A549 (cell line): ENCODE results near the gene ZC3H14. TPM values are rescaled to one million over a fixed set of nuclear protein-coding genes. Genes with fewer than 3 reads are reported as not detected.
A peak's percentile ranks its signal among the peaks of the same experiment; 100 is the strongest.

Experiments
- ATAC-seq, 2 experiments: fragments of 200-7000 bp in 1 of 2; fragments of >200 bp in 1 of 2; cut with Nextera tagmentation in 1 of 2; cut with Tn5 transposase in 1 of 2; 3 replicates each; pipeline versions ENCODE4 v1.8.0 to v1.9.1; 2018 to 2020; ENCODE audit warnings: mild to moderate bottlenecking in 1 of 2, moderate library complexity in 1 of 2
- CTCF ChIA-PET: fragments of 300-600 bp; sonication (Branson Sonifier 250); formaldehyde crosslinking; extraction: SDS; loops from one replicate; lab custom pipeline; 2021; ENCODE audit warnings: antibody characterized with exemption, inconsistent platforms; lab: Yijun Ruan, JAX
- POLR2A ChIA-PET: fragments of 350-600 bp; formaldehyde crosslinking; extraction: SDS; loops from one replicate; lab custom pipeline; 2021; ENCODE audit warnings: antibody characterized with exemption, inconsistent platforms; lab: Yijun Ruan, JAX
- DNase-seq, 2 experiments: peaks; one replicate each; pipeline versions ENCODE4 v3.0.0 to v3.0.0-alpha.2; 2011 to 2016; ENCODE audit warnings: low read depth in 1 of 2, low spot score in 1 of 2
- FAIRE-seq: peaks from 2 replicates; lab custom pipeline; 2011; peaks lifted over from hg19 to GRCh38; lab: Jason Lieb, UNC
- H3K27ac ChIP-seq, 2 experiments: fragments of >200 bp; sonication (Bioruptor Twin); formaldehyde crosslinking; 3 replicates each; pipeline ENCODE4 v1.5.1; 2016 to 2017
- H3K4me1 ChIP-seq: fragments of >200 bp; sonication (Bioruptor Twin); formaldehyde crosslinking; 3 replicates; pipeline ENCODE4 v1.6.1; 2016
- H3K4me2 ChIP-seq: fragments of >200 bp; sonication (Bioruptor Twin); formaldehyde crosslinking; 3 replicates; pipeline ENCODE4 v1.6.1; 2016
- H3K4me3 ChIP-seq: fragments of >200 bp; sonication (Bioruptor Twin); formaldehyde crosslinking; 3 replicates; pipeline ENCODE4 v1.5.1; 2016
- H3K9me3 ChIP-seq: fragments of >200 bp; sonication (Bioruptor Twin); formaldehyde crosslinking; 3 replicates; pipeline ENCODE4 v1.6.1; 2016
- BHLHE40 ChIP-seq: IDR thresholded peaks from 2 replicates; pipeline ENCODE4 v1.6.1; 2012; ENCODE audit warnings: low read depth, low read length, inconsistent platforms
- CBX2 ChIP-seq: fragments of 200-600 bp; sonication (generic); IDR thresholded peaks from 2 replicates; pipeline ENCODE4 v1.6.1; 2016; ENCODE audit warnings: low read depth, mild to moderate bottlenecking, borderline replicate concordance
- CHD2 ChIP-seq: fragments of 150-350 bp; IDR thresholded peaks from 2 replicates; pipeline ENCODE4 v1.6.1; 2014; ENCODE audit warnings: low read length; ENCODE audit not compliant: partially characterized antibody
- EHMT2 ChIP-seq: fragments of 200-600 bp; sonication (generic); IDR thresholded peaks from 2 replicates; pipeline ENCODE4 v1.6.1; 2016; ENCODE audit warnings: antibody characterized with exemption, low read depth, mild to moderate bottlenecking, moderate library complexity
- ESRRA ChIP-seq: fragments of 150-350 bp; IDR thresholded peaks from 2 replicates; pipeline ENCODE4 v1.6.1; 2014; ENCODE audit warnings: mild to moderate bottlenecking, low read length, borderline replicate concordance
- GATA3 ChIP-seq: IDR thresholded peaks from 2 replicates; pipeline ENCODE4 v1.6.1; 2012; ENCODE audit warnings: borderline replicate concordance
- HDAC2 ChIP-seq: fragments of 200-600 bp; sonication (generic); IDR thresholded peaks from 2 replicates; pipeline ENCODE4 v1.6.1; 2016
- HES2 ChIP-seq: fragments of >200 bp; sonication (Bioruptor Twin); formaldehyde crosslinking; IDR thresholded peaks from 2 replicates; pipeline ENCODE4 v1.6.1; 2016
- HOXA7 ChIP-seq: fragments of 250-450 bp; sonication (Bioruptor Pico); IDR thresholded peaks from 2 replicates; pipeline ENCODE4 v1.5.0; 2020; ENCODE audit warnings: mild to moderate bottlenecking, moderate library complexity
- JUN ChIP-seq, 2 experiments: fragments of >200 bp; sonication (Bioruptor Twin); formaldehyde crosslinking; IDR thresholded peaks; 2 replicates in 1 of 2; 3 replicates in 1 of 2; pipeline ENCODE4 v1.6.1; 2016 to 2017
- KDM1A ChIP-seq: fragments of 200-600 bp; sonication (generic); IDR thresholded peaks from 2 replicates; pipeline ENCODE4 v1.6.1; 2016; ENCODE audit warnings: low read depth, mild to moderate bottlenecking
- MAFK ChIP-seq: fragments of 450-650 bp; IDR thresholded peaks from 2 replicates; pipeline ENCODE4 v1.6.1; 2014; ENCODE audit not compliant: partially characterized antibody
- MAZ ChIP-seq: fragments of 150-350 bp; IDR thresholded peaks from 2 replicates; pipeline ENCODE4 v1.6.1; 2014; ENCODE audit warnings: antibody characterized with exemption, low read depth, low read length, borderline replicate concordance
- NFE2L2 ChIP-seq: fragments of 150-350 bp; conservative IDR thresholded peaks from 2 replicates; pipeline ENCODE4 v1.6.1; 2014; ENCODE audit warnings: low read length
- PHF8 ChIP-seq: fragments of 200-600 bp; sonication (generic); IDR thresholded peaks from 2 replicates; pipeline ENCODE4 v1.6.1; 2016; ENCODE audit warnings: low read depth, mild to moderate bottlenecking, antibody characterized with exemption, moderate library complexity, borderline replicate concordance
- RCOR1 ChIP-seq: fragments of 150-350 bp; IDR thresholded peaks from 2 replicates; pipeline ENCODE4 v1.6.1; 2014; ENCODE audit warnings: antibody characterized with exemption, low read length, low read depth
- SMC3 ChIP-seq: fragments of >200 bp; sonication (Bioruptor Twin); formaldehyde crosslinking; IDR thresholded peaks from 3 replicates; pipeline ENCODE4 v1.6.1; 2018; ENCODE audit warnings: inconsistent platforms
- TFCP2L1 ChIP-seq: fragments of 250-450 bp; sonication (Bioruptor Pico); IDR thresholded peaks from 2 replicates; pipeline ENCODE4 v1.5.0; 2021; ENCODE audit warnings: mild to moderate bottlenecking
- ZNF302 ChIP-seq: fragments of 250-450 bp; sonication (Bioruptor Pico); IDR thresholded peaks from 2 replicates; pipeline ENCODE4 v1.9.0; 2021; ENCODE audit warnings: inconsistent platforms, mild to moderate bottlenecking, moderate library complexity
- WGBS: methylation state at CpG from one replicate; pipeline ENCODE4 v1.1.6; 2017; ENCODE audit errors: missing lambda C conversion rate; 5-methylcytosine and 5-hydroxymethylcytosine counted together
- polyA plus RNA-seq, 4 experiments: library from polyadenylated mRNA; depleted of rRNA in 3 of 4; stranded (reverse); fragments of >200 nt; fragmentation: RNase III in 1 of 4; extraction: RNeasy Plus Mini Kit Qiagen cat#74134 plus additional on column Dnase treatment in 1 of 4; gene quantifications; 2 replicates in 3 of 4; 3 replicates in 1 of 4; pipeline ENCODE4 v1.2.3, GENCODE V29; 2011 to 2017
- TF ChIP-seq, protein P1 (sequence below): fragments of 250-450 bp; sonication (Bioruptor Pico); IDR thresholded peaks from 2 replicates; pipeline ENCODE4 v1.5.0; 2020; ENCODE audit warnings: low read depth, mild to moderate bottlenecking, moderate library complexity
- TF ChIP-seq, protein P2 (sequence below): fragments of 200-600 bp; sonication (generic); IDR thresholded peaks from 2 replicates; pipeline ENCODE4 v1.6.1; 2016; ENCODE audit warnings: antibody characterized with exemption, mild to moderate bottlenecking, moderate library complexity
- TF ChIP-seq, protein P3 (sequence below): fragments of >200 bp; sonication (Bioruptor Twin); formaldehyde crosslinking; IDR thresholded peaks from 3 replicates; pipeline ENCODE4 v1.5.1; 2016

Gene ZC3H14
- polyA plus RNA-seq, 2 of the 4 experiments (the other 2 are of a cell fraction): 64.5 to 141 TPM

- TF ChIP-seq, protein P1, sequence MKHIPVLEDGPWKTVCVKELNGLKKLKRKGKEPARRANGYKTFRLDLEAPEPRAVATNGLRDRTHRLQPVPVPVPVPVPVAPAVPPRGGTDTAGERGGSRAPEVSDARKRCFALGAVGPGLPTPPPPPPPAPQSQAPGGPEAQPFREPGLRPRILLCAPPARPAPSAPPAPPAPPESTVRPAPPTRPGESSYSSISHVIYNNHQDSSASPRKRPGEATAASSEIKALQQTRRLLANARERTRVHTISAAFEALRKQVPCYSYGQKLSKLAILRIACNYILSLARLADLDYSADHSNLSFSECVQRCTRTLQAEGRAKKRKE (CRISPR knock-in tag): no peak
- no peak for TF ChIP-seq PHF8
- no peak for TF ChIP-seq KDM1A
- no peak for TF ChIP-seq SMC3
- TF ChIP-seq, all 56 proteins: peak for 0
Observed at GRCh38 chr14:88565427-88565826, 2.6 kb downstream of the ZC3H14 start (continued).

GRCh38 chr14:88568196-88568595, 5.4 kb downstream of the ZC3H14 start:
- FAIRE-seq (no peak), ATAC-seq (no peak), DNase-seq (no peak)
- Histone ChIP-seq H3K4me1 (peaks cover 14% of the 10 kb centered on the region), H3K4me2 (no peak overlapping the region), H3K4me3 (no peak overlapping the region), H3K27ac (no peak overlapping the region), H3K9me3 (no peaks in the 10 kb centered on the region)
- POLR2A ChIA-PET: no interaction called here
- CTCF ChIA-PET: no interaction called here
- WGBS: 83% methylated on average over 3 of the region's 3 CpGs
- TF ChIP-seq HDAC2: no peak
- no peak for TF ChIP-seq ZNF302 (CRISPR knock-in tag)
- no peak for TF ChIP-seq ESRRA
- no peak for TF ChIP-seq EHMT2
- TF ChIP-seq RCOR1: no peak
- TF ChIP-seq JUN (IDR thresholded peaks at IDR 0.05): no peak
- TF ChIP-seq, protein P1 (CRISPR knock-in tag): no peak
- TF ChIP-seq HES2: no peak
- TF ChIP-seq HOXA7: no peak
- no peak for TF ChIP-seq TFCP2L1 (CRISPR knock-in tag)

DNA sequence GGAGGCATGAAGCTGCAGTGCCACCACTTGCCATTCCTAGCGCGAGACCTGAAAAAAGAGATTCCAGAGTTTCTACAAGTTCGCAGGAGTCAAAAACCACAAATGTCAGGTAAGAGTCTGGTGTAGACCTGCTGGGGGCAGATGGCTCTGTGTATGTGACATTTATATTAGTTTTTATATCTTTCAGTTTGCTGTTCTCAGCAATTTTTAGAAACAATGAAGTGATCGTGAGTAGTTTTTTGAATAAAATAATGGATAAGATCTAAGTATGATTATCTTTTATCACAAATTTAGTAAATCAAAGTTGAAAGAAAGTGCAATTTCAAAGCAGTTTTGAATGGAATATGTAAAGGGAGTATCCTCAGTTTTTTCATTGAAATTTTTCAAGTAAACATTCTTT, 9.3 kb downstream of the ZC3H14 start:
- FAIRE-seq: no peak
- no peak overlapping the region for H3K4me3 ChIP-seq
- CTCF ChIA-PET: interaction anchor here (1.6 kb wide), 1 partner anchor 22 kb away, joined by 4 read pairs; no protein-coding TSS in a partner anchor
- TF ChIP-seq, protein P2, sequence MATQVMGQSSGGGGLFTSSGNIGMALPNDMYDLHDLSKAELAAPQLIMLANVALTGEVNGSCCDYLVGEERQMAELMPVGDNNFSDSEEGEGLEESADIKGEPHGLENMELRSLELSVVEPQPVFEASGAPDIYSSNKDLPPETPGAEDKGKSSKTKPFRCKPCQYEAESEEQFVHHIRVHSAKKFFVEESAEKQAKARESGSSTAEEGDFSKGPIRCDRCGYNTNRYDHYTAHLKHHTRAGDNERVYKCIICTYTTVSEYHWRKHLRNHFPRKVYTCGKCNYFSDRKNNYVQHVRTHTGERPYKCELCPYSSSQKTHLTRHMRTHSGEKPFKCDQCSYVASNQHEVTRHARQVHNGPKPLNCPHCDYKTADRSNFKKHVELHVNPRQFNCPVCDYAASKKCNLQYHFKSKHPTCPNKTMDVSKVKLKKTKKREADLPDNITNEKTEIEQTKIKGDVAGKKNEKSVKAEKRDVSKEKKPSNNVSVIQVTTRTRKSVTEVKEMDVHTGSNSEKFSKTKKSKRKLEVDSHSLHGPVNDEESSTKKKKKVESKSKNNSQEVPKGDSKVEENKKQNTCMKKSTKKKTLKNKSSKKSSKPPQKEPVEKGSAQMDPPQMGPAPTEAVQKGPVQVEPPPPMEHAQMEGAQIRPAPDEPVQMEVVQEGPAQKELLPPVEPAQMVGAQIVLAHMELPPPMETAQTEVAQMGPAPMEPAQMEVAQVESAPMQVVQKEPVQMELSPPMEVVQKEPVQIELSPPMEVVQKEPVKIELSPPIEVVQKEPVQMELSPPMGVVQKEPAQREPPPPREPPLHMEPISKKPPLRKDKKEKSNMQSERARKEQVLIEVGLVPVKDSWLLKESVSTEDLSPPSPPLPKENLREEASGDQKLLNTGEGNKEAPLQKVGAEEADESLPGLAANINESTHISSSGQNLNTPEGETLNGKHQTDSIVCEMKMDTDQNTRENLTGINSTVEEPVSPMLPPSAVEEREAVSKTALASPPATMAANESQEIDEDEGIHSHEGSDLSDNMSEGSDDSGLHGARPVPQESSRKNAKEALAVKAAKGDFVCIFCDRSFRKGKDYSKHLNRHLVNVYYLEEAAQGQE: no peak
- peak; percentile 75 for TF ChIP-seq MAFK
- TF ChIP-seq, all 56 proteins: peak for 1
- Histone ChIP-seq H3K4me2 (no peak overlapping the region), H3K27ac (no peak overlapping the region), H3K9me3 (no peaks in the 10 kb centered on the region), H3K4me1 (no peaks in the 10 kb centered on the region)
- 95% methylated on average over 4 of the region's 4 CpGs for WGBS
- ATAC-seq (no peak), DNase-seq (no peak)
- POLR2A ChIA-PET: no interaction called here

- FAIRE-seq (no peak), ATAC-seq (no peak), DNase-seq (no peak)
- TF ChIP-seq GATA3 (no peak), NFE2L2 (no peak), CHD2 (no peak), HES2 (no peak), CBX2 (no peak), BHLHE40 (no peak), MAZ (no peak)
- TF ChIP-seq, protein P3, sequence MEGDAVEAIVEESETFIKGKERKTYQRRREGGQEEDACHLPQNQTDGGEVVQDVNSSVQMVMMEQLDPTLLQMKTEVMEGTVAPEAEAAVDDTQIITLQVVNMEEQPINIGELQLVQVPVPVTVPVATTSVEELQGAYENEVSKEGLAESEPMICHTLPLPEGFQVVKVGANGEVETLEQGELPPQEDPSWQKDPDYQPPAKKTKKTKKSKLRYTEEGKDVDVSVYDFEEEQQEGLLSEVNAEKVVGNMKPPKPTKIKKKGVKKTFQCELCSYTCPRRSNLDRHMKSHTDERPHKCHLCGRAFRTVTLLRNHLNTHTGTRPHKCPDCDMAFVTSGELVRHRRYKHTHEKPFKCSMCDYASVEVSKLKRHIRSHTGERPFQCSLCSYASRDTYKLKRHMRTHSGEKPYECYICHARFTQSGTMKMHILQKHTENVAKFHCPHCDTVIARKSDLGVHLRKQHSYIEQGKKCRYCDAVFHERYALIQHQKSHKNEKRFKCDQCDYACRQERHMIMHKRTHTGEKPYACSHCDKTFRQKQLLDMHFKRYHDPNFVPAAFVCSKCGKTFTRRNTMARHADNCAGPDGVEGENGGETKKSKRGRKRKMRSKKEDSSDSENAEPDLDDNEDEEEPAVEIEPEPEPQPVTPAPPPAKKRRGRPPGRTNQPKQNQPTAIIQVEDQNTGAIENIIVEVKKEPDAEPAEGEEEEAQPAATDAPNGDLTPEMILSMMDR: no peak
- Histone ChIP-seq H3K4me3 (no peak overlapping the region), H3K4me1 (no peaks in the 10 kb centered on the region), H3K27ac (no peak overlapping the region), H3K9me3 (no peaks in the 10 kb centered on the region), H3K4me2 (no peak overlapping the region)
- POLR2A ChIA-PET: no interaction called here
- 91% methylated on average over 5 of the region's 5 CpGs for WGBS
- CTCF ChIA-PET: interaction anchor here (0.6 to 1.4 kb wide), 3 partner anchors 10 to 232 kb away, joined by 3 to 4 read pairs (median 3); no protein-coding TSS in a partner anchor
Observed at GRCh38 chr14:88576222-88576621, 13.4 kb downstream of the ZC3H14 start.
